Measurements from ENCODE around the gene C4BPB. TPM values are rescaled to one million over a fixed set of nuclear protein-coding genes. Genes with fewer than 3 reads are reported as not detected.

The C4BPB gene
- total RNA-seq, 1 experiment from 2014 or later, result not detected

- no peak for DNase-seq (ENCODE audit: extremely low read depth, low read depth)
These were observed 41.8 kb downstream of the C4BPB start for GRCh38 chr1:207130252-207131036.

GRCh38 chr1:207131163-207131562, 42.5 kb downstream of the C4BPB start:
- DNase-seq (ENCODE audit: extremely low read depth, low read depth), result no peak

DNA sequence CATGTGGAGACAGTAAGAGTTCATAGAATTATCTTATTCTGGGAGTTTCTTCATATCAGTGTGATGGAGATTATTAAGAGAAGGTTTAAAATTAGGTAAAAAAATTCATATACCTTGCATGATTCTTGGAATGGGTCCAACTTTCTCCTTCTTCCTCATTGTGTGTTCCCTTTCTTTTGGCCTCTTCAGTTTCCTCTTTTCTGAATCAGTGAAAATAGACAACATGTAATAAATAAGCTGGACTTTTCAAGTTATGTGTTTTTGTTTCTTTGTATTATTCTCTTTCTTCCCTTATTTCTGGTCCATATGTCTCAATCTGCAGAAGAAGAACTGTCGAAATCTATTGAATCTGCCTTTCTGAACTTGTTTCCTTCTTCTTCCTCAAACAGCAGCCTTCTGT, 45.9 kb downstream of the C4BPB start:
- DNase-seq (ENCODE audit: extremely low read depth, low read depth), result no peak

DNA sequence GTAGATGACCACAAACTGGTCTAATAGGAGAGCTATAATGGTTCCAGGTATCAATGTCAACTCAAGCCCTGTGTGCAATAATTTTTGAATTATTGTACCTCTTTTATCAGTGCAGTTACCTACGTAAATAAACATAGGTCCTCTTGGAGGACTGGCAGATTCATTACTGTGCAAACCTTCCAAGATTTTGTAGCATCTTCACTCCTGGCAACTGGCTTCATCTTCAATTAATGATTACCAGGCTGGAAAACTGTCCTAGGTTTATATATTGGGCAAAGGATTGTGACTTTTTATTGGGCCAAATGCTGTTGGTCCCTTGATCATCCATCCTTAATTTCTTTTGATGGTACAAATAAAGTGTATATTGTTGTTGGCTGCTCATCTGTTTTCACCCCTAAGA, 51.0 kb downstream of the C4BPB start:
- DNase-seq (ENCODE audit: extremely low read depth, low read depth), result no peak

GRCh38 chr1:207140536-207140935, 51.9 kb downstream of the C4BPB start:
- DNase-seq (ENCODE audit: extremely low read depth, low read depth), result no peak

DNA sequence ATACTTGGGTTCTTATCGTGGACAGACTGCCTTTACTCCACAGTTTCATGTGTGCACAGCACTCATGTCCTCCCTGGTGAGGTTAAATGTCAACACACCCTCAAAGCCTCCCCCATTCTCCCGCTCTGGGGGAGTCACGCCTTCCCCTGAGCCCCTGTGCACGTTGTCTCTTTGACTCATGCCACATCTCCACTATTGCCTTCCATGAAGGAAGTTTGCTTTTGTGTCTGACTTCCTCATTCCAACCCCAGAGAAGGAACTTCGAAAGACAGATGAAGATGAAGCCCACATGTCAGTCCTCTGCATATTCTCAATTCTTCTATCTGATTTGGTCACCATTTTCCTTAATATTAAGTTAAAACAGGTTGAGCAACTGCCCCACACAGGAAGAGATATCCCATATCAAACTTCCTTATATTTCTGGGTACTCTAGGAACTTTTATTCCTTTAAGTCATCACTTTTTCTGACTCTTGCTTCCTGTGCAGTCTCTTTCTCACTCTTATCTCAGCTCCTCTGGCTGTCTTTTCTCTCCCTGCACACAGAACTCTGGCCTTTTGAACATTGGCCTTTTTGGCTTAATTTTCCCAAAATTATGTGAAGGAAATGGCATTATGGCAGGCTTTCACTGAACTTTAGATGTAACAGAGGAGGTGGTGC, 56.9 kb downstream of the C4BPB start:
- no peak for DNase-seq (ENCODE audit: extremely low read depth, low read depth)

Other genes starting within 250 kb of the C4BPB start
- not detected in 2 replicates for gene IL20, start 223.2 kb upstream of the C4BPB start, total RNA-seq (2014; rRNA removed; shearing (Covaris generic))
- not detected in 2 replicates for gene IL24, start 191.4 kb upstream of the C4BPB start, total RNA-seq (2014; rRNA removed; shearing (Covaris generic))
- not detected in 2 replicates for gene FCMR, start 166.9 kb upstream of the C4BPB start, total RNA-seq (2014; rRNA removed; shearing (Covaris generic))
- not detected in 2 replicates for gene PIGR, start 142.4 kb upstream of the C4BPB start, total RNA-seq (2014; rRNA removed; shearing (Covaris generic))
- not detected in 2 replicates for gene FCAMR, start 118.4 kb upstream of the C4BPB start, total RNA-seq (2014; rRNA removed; shearing (Covaris generic))
- gene C1orf116, start 56.1 kb upstream of the C4BPB start, total RNA-seq (2014; rRNA removed; shearing (Covaris generic)), result not detected in 2 replicates
- 27.9 and 31.9 TPM in 2 replicates for gene YOD1, start 37.7 kb upstream of the C4BPB start, total RNA-seq (2014; rRNA removed; shearing (Covaris generic))
- 4.3 and 4.4 TPM in 2 replicates for gene PFKFB2, start 35.6 kb upstream of the C4BPB start, total RNA-seq (2014; rRNA removed; shearing (Covaris generic))
- gene C4BPA, start 15.4 kb downstream of the C4BPB start, total RNA-seq (2014; rRNA removed; shearing (Covaris generic)), result not detected in 2 replicates
- 1,455 and 1,516 TPM in 2 replicates for gene CD55, start 232.8 kb downstream of the C4BPB start, total RNA-seq (2014; rRNA removed; shearing (Covaris generic))